ENCODE data around the gene MRPS27.

MRPS27 gene

GRCh38 chr5:72269411-72269780, 50.6 kb downstream of the MRPS27 start:
- TF ChIP-seq, protein P1, sequence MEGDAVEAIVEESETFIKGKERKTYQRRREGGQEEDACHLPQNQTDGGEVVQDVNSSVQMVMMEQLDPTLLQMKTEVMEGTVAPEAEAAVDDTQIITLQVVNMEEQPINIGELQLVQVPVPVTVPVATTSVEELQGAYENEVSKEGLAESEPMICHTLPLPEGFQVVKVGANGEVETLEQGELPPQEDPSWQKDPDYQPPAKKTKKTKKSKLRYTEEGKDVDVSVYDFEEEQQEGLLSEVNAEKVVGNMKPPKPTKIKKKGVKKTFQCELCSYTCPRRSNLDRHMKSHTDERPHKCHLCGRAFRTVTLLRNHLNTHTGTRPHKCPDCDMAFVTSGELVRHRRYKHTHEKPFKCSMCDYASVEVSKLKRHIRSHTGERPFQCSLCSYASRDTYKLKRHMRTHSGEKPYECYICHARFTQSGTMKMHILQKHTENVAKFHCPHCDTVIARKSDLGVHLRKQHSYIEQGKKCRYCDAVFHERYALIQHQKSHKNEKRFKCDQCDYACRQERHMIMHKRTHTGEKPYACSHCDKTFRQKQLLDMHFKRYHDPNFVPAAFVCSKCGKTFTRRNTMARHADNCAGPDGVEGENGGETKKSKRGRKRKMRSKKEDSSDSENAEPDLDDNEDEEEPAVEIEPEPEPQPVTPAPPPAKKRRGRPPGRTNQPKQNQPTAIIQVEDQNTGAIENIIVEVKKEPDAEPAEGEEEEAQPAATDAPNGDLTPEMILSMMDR (IDR thresholded peaks at IDR 0.05; ENCODE audit: control insufficient read depth, insufficient read depth, low read depth, low read length, missing control alignments) = no peak
- DNase-seq (ENCODE audit: low read depth) = no peak
- no peak overlapping the region for H3K4me3 ChIP-seq (ENCODE audit: control insufficient read depth, low read depth, low read length)

DNA sequence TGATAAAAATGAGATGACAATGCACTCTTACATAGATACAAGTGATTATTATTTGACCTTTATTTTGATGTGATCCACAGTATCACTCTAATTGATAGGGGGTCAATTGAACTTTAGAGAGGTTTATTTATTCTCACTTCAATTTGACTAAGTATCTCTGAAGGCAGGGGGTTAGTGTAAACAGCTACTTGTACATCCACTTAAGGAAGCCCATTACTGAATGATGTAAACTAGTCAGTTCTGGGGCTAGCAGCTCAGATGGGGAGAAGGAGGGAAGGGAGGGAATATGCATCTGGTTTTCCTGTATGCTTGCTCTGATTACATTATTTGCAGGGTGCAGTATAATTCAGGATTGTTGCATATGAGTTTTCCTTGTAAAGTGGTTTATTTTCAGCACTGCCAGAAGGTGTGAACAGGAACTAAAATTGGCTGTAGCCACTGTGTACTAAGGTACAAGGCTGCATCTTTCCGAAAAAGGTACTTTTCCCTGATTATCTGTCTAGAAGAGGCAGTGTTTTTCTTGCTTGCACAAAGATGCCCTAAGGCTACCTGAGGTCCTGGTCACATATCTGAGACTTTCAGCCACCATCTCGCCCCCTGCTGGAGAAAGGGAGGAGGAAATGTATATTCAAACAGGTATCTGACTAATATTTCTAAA, 51.2 kb downstream of the MRPS27 start:
- H3K4me3 ChIP-seq (ENCODE audit: control insufficient read depth, low read depth, low read length) = no peak overlapping the region
- no peak for DNase-seq (ENCODE audit: low read depth)
- TF ChIP-seq, protein P1 (IDR thresholded peaks at IDR 0.05; ENCODE audit: control insufficient read depth, insufficient read depth, low read depth, low read length, missing control alignments) = peak; percentile 69

- no peak overlapping the region for H3K4me3 ChIP-seq (ENCODE audit: control insufficient read depth, low read depth, low read length)
- TF ChIP-seq, protein P1 (IDR thresholded peaks at IDR 0.05; ENCODE audit: control insufficient read depth, insufficient read depth, low read depth, low read length, missing control alignments) = no peak
- no peak for DNase-seq (ENCODE audit: low read depth)
These were observed 51.8 kb downstream of the MRPS27 start for GRCh38 chr5:72268260-72268659.

DNA sequence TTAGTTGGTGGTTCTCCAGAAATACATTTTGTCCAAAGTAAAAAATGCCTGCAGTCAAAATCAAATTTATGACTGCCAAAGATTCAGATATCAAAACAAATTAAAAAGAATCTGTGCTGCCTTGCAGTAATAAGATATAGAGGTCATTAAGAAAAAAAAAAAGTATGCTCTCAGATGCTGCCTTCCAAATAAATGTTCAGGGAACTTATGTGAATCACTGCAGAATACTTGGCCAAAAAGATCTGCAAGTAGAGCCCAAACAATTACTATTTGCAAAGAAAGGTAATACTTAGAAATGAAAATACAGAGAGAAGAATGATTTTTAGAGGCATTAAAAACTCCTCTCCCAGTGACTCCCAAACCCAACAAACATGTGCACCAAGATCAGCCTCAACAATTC, 52.4 kb downstream of the MRPS27 start:
- no peak overlapping the region for H3K4me3 ChIP-seq (ENCODE audit: control insufficient read depth, low read depth, low read length)
- TF ChIP-seq, protein P1 (IDR thresholded peaks at IDR 0.05; ENCODE audit: control insufficient read depth, insufficient read depth, low read depth, low read length, missing control alignments) = no peak

DNA sequence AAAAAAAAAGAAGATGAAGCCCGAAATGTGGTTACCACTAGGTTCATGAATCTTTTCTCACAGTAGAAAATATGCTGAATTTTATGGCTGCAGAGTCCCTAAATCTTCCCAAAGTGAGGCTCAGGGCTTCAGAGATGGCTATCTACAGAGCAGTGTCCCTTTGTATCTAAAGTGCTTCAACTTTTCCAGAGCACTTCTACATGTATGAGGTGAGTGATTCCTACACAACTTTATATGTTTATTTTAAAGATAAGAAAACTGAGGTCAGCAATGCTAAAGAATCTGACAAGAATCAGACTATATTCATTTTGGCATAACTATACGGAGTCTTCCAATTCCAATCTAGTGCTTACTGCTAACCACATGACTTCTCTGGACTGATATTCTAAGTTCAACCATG, 53.2 kb downstream of the MRPS27 start:
- no peak overlapping the region for H3K4me3 ChIP-seq (ENCODE audit: control insufficient read depth, low read depth, low read length)
- TF ChIP-seq, protein P1 (IDR thresholded peaks at IDR 0.05; ENCODE audit: control insufficient read depth, insufficient read depth, low read depth, low read length, missing control alignments) = no peak
- no peak for DNase-seq (ENCODE audit: low read depth)

More for the DNA sequence above, 52.4 kb downstream of the MRPS27 start:
- no peak for DNase-seq (ENCODE audit: low read depth)

DNA sequence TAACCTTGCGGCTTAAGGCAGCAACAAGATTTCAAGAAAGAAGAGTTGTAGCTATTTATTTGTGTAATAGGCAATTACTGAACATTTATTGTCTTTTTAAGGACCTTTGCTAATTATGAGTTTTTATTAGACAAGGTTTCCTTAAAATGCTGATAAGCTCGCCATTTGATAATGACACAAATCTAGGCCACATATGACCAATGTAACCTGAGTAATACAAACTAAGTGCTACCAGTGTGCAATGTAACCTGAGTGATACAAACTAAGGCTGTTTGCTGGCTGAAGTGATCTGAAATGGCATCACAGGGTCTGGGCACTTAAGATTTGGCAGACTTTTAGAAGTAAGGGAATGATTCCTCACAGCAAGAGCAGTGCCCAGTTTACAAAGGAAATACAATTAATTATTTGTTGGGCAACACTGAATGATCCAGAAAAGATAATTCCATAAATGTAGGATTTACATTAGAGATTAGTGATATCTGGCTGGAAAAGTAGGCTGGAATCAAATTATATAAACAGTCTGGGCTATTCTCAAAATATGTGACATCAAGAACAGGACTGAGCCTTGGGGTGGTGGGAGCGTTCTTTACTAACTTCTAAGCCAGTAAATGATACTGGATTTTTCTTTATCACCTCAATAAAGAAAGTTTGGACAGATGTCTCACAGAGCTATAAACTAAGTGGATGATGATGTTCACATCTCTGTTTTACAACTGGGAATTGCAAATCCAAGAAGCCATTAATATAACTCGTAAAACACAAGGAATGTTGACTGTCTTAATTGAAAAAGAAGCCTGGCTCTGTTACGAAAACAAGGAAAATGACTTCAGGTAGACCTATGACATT, 54.8 kb downstream of the MRPS27 start:
- TF ChIP-seq, protein P1 (IDR thresholded peaks at IDR 0.05; ENCODE audit: control insufficient read depth, insufficient read depth, low read depth, low read length, missing control alignments) = no peak

More for the DNA sequence above, 54.8 kb downstream of the MRPS27 start:
- DNase-seq (ENCODE audit: low read depth) = no peak
- no peak overlapping the region for H3K4me3 ChIP-seq (ENCODE audit: control insufficient read depth, low read depth, low read length)

Data from AG09309 (cell line).